ENCODE data around the gene ITIH3.

The ITIH3 gene

GRCh38 chr3:52854013-52854412 is 59.4 kb downstream of the ITIH3 start:
- H3K27ac Mint-ChIP-seq, result no peak overlapping the region
- no peaks in the 10 kb centered on the region for H3K9me3 Mint-ChIP-seq
- no peaks in the 10 kb centered on the region for H3K4me1 Mint-ChIP-seq
- no peaks in the 10 kb centered on the region for H3K27me3 Mint-ChIP-seq
- H3K4me3 Mint-ChIP-seq, result no peak overlapping the region
- peaks cover 2% of the 10 kb centered on the region for H3K36me3 Mint-ChIP-seq

- Mint-ChIP-seq H3K4me3 (no peak overlapping the region), H3K36me3 (peaks cover 2% of the 10 kb centered on the region), H3K9me3 (no peaks in the 10 kb centered on the region), H3K4me1 (no peaks in the 10 kb centered on the region), H3K27ac (no peak overlapping the region), H3K27me3 (no peaks in the 10 kb centered on the region)
Observed at GRCh38 chr3:52856666-52857065, 62.1 kb downstream of the ITIH3 start.

- no peaks in the 10 kb centered on the region for H3K27me3 Mint-ChIP-seq
- H3K9me3 Mint-ChIP-seq, result no peaks in the 10 kb centered on the region
- no peaks in the 10 kb centered on the region for H3K4me1 Mint-ChIP-seq
- no peak overlapping the region for H3K27ac Mint-ChIP-seq
- no peak overlapping the region for H3K4me3 Mint-ChIP-seq
- no peaks in the 10 kb centered on the region for H3K36me3 Mint-ChIP-seq
Observed at GRCh38 chr3:52857133-52857532, 62.5 kb downstream of the ITIH3 start.

GRCh38 chr3:52857864-52858263 is 63.3 kb downstream of the ITIH3 start:
- no peak overlapping the region for H3K4me3 Mint-ChIP-seq
- H3K27ac Mint-ChIP-seq, result no peak overlapping the region
- no peaks in the 10 kb centered on the region for H3K27me3 Mint-ChIP-seq
- H3K36me3 Mint-ChIP-seq, result peaks cover 2% of the 10 kb centered on the region
- no peaks in the 10 kb centered on the region for H3K4me1 Mint-ChIP-seq
- no peaks in the 10 kb centered on the region for H3K9me3 Mint-ChIP-seq
